Panc1 (cell line): ENCODE results near the gene ATXN7L1. TPM values are rescaled to one million over a fixed set of nuclear protein-coding genes. Genes with fewer than 3 reads are reported as not detected.

Experiments used
- ATAC-seq: fragments of 200-7000 bp; cut with Tn5 transposase; 2 replicates; pipeline ENCODE4 v1.9.1; 2020; ENCODE audit warnings: mild to moderate bottlenecking, moderate library complexity
- BruUV-seq: library from RNA; stranded (reverse); fragments of 400-500 nt; replicated peaks from 2 replicates; lab custom pipeline; 2021; lab: Mats Ljungman, UMichigan
- CTCF ChIA-PET: fragments of 300-600 bp; sonication (Branson Sonifier 250); formaldehyde crosslinking; loops from one replicate; lab custom pipeline; 2022; ENCODE audit warnings: antibody characterized with exemption; lab: Charles Lee
- POLR2A ChIA-PET: fragments of 300-600 bp; sonication (Branson Sonifier 250); formaldehyde crosslinking; loops from one replicate; lab custom pipeline; 2022; ENCODE audit warnings: antibody characterized with exemption; lab: Charles Lee
- DNase-seq: peaks from one replicate; pipeline ENCODE4 v3.0.0-alpha.2; 2010; ENCODE audit warnings: low read depth, low spot score
- H3K27ac ChIP-seq: 2 replicates; pipeline ENCODE4 v1.5.1; 2011; ENCODE audit warnings: mild to moderate bottlenecking, low read length, inconsistent platforms
- H3K27me3 ChIP-seq: fragments of 200-500 bp; sonication (Bioruptor generic); 2 replicates; pipeline ENCODE4 v1.6.0; 2014; ENCODE audit warnings: low read length, inconsistent platforms; ENCODE audit not compliant: control insufficient read depth, insufficient read depth
- H3K36me3 ChIP-seq: fragments of 200-500 bp; sonication (Bioruptor generic); 2 replicates; pipeline ENCODE4 v1.5.1; 2014; ENCODE audit warnings: inconsistent platforms, mild to moderate bottlenecking, low read length, moderate library complexity; ENCODE audit not compliant: control insufficient read depth, insufficient read depth
- H3K4me1 ChIP-seq: 2 replicates; pipeline ENCODE4 v1.5.1; 2011; ENCODE audit warnings: inconsistent platforms, mild to moderate bottlenecking, low read length, moderate library complexity; ENCODE audit not compliant: control insufficient read depth, insufficient read depth
- H3K4me3 ChIP-seq, 2 experiments: 2 replicates each; pipeline ENCODE4 v1.5.1; 2011 to 2012; ENCODE audit warnings: low read depth in 2 of 2, low read length in 2 of 2, mild to moderate bottlenecking in 2 of 2, inconsistent platforms in 1 of 2, moderate library complexity in 1 of 2
- H3K9me3 ChIP-seq: fragments of 200-500 bp; sonication (Bioruptor generic); 2 replicates; pipeline ENCODE4 v1.5.1; 2014; ENCODE audit warnings: low read depth, mild to moderate bottlenecking, inconsistent platforms, low read length, moderate library complexity; ENCODE audit not compliant: control insufficient read depth, insufficient read depth
- POLR2AphosphoS5 ChIP-seq: IDR thresholded peaks from 2 replicates; pipeline ENCODE4 v1.6.1; 2012; ENCODE audit warnings: mild to moderate bottlenecking, low read depth, low read length, moderate library complexity
- SIN3A ChIP-seq: IDR thresholded peaks from 2 replicates; pipeline ENCODE4 v1.6.1; 2012; ENCODE audit warnings: low read depth, mild to moderate bottlenecking, low read length, moderate library complexity, borderline replicate concordance; ENCODE audit not compliant: insufficient read depth
- TCF7L2 ChIP-seq: IDR thresholded peaks from 2 replicates; pipeline ENCODE4 v1.6.1; 2011; ENCODE audit warnings: mild to moderate bottlenecking, low read depth, low read length, inconsistent platforms
- in situ Hi-C: cut with HindIII; loops from 2 replicates; pipeline ENCODE4 v1.10.0; 2016; ENCODE audit warnings: low sequenced_read_pairs, low pct_unique_long_range_greater_than_20kb
- intact Hi-C: fragments of 100-400 bp; cut with micrococcal nuclease; formaldehyde crosslinking; loops from one replicate; pipeline ENCODE4 v1.10.0; 2022; ENCODE audit not compliant: unreplicated experiment
- total RNA-seq: library from RNA; stranded (reverse); gene quantifications from one replicate; pipeline ENCODE4 v1.2.1, GENCODE V29; 2021; ENCODE audit not compliant: unreplicated experiment
- TF ChIP-seq, protein P1 (sequence below): fragments of 450-650 bp; IDR thresholded peaks from 2 replicates; pipeline ENCODE4 v1.5.1; 2017; ENCODE audit warnings: mild to moderate bottlenecking
- TF ChIP-seq, protein P2 (sequence below), 2 experiments: IDR thresholded peaks; 2 replicates each; pipeline ENCODE4 v1.6.1; 2011 to 2012; ENCODE audit warnings: low read depth in 2 of 2, control low read depth in 1 of 2, low read length in 1 of 2, mild to moderate bottlenecking in 1 of 2, moderate library complexity in 1 of 2; ENCODE audit not compliant: insufficient read depth in 1 of 2

Gene ATXN7L1
- total RNA-seq, 1 experiment from 2014 or later, result 10.8 TPM

DNA sequence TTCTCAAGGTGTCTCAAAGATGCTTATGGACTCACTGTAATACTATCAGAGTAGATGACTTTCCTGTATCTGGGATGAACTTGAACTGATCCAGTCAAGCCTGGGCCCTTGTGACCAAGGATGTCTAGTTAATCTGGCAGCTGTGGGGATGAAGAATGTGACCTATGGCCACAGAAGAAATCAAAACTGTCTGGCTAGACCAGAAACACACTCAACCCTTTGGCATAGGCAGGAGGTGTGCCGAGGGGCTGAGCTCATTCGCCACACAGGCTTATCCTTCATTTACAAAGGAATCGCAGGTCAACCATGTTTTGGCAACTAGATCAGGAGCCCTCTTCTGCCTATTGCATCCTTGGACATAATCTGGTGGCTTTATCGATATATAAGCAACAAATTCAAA lies 110.6 kb downstream of the ATXN7L1 start:
- in situ Hi-C loops (no loop called here), intact Hi-C loops (loop anchor here (10.0 kb wide), 1 partner anchor 109 kb away; the partner anchor contains the start of gene ATXN7L1)
- no peak for TF ChIP-seq POLR2AphosphoS5
- no peak for TF ChIP-seq SIN3A
- TF ChIP-seq, protein P1, sequence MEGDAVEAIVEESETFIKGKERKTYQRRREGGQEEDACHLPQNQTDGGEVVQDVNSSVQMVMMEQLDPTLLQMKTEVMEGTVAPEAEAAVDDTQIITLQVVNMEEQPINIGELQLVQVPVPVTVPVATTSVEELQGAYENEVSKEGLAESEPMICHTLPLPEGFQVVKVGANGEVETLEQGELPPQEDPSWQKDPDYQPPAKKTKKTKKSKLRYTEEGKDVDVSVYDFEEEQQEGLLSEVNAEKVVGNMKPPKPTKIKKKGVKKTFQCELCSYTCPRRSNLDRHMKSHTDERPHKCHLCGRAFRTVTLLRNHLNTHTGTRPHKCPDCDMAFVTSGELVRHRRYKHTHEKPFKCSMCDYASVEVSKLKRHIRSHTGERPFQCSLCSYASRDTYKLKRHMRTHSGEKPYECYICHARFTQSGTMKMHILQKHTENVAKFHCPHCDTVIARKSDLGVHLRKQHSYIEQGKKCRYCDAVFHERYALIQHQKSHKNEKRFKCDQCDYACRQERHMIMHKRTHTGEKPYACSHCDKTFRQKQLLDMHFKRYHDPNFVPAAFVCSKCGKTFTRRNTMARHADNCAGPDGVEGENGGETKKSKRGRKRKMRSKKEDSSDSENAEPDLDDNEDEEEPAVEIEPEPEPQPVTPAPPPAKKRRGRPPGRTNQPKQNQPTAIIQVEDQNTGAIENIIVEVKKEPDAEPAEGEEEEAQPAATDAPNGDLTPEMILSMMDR, result no peak
- TF ChIP-seq TCF7L2, result no peak
- TF ChIP-seq, protein P2, sequence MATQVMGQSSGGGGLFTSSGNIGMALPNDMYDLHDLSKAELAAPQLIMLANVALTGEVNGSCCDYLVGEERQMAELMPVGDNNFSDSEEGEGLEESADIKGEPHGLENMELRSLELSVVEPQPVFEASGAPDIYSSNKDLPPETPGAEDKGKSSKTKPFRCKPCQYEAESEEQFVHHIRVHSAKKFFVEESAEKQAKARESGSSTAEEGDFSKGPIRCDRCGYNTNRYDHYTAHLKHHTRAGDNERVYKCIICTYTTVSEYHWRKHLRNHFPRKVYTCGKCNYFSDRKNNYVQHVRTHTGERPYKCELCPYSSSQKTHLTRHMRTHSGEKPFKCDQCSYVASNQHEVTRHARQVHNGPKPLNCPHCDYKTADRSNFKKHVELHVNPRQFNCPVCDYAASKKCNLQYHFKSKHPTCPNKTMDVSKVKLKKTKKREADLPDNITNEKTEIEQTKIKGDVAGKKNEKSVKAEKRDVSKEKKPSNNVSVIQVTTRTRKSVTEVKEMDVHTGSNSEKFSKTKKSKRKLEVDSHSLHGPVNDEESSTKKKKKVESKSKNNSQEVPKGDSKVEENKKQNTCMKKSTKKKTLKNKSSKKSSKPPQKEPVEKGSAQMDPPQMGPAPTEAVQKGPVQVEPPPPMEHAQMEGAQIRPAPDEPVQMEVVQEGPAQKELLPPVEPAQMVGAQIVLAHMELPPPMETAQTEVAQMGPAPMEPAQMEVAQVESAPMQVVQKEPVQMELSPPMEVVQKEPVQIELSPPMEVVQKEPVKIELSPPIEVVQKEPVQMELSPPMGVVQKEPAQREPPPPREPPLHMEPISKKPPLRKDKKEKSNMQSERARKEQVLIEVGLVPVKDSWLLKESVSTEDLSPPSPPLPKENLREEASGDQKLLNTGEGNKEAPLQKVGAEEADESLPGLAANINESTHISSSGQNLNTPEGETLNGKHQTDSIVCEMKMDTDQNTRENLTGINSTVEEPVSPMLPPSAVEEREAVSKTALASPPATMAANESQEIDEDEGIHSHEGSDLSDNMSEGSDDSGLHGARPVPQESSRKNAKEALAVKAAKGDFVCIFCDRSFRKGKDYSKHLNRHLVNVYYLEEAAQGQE (IDR thresholded peaks at IDR 0.05; ENCODE audit: insufficient read depth in 1 of 2, low read depth in 2 of 2, low read length in 1 of 2), result no peak
- no peaks in the 10 kb centered on the region for H3K36me3 ChIP-seq
- no peaks in the 10 kb centered on the region for H3K9me3 ChIP-seq
- ChIA-PET CTCF (interaction anchor here (0.6 to 1.0 kb wide), 5 partner anchors 111 to 276 kb away, joined by 3 to 4 read pairs (median 3); no protein-coding TSS in a partner anchor), POLR2A (no interaction called here)
- ATAC-seq, result no peak
- H3K4me1 ChIP-seq, result peaks cover 19% of the 10 kb centered on the region
- DNase-seq, result no peak
- H3K27ac ChIP-seq, result no peak overlapping the region
- no peaks in the 10 kb centered on the region for H3K27me3 ChIP-seq
- H3K4me3 ChIP-seq, result no peak overlapping the region
- BruUV-seq, result no TSS peak

DNA sequence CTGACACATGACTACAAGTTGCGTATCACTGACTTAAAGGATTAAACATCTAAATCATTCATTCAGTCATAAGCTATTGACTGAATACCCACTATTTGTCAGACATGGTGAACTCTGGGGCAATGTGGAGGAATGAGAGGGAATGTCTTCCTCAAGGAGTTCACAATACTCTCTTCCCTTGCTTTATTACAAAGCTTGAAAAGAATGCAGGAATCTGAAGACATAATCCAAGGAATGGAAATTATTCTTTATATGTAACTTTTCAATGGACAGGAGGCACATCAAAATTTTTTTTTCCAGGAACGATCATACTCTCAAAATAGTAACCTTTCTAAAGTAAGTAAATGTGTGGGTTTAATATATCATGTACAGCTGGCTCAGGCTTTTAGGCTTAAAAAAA lies 111.9 kb downstream of the ATXN7L1 start:
- H3K4me3 ChIP-seq, result no peak overlapping the region
- intact Hi-C loops, result loop anchor here (10.0 kb wide), 1 partner anchor 110 kb away; the partner anchor contains the start of gene ATXN7L1
- no peaks in the 10 kb centered on the region for H3K27me3 ChIP-seq
- ChIA-PET CTCF (interaction anchor here (0.6 to 1.0 kb wide), 4 partner anchors 114 to 389 kb away, joined by 3 to 6 read pairs (median 4); no protein-coding TSS in a partner anchor), POLR2A (interaction anchor here (0.7 kb wide), 1 partner anchor 15 kb away, joined by 9 read pairs; no protein-coding TSS in a partner anchor)
- ATAC-seq, result no peak
- TF ChIP-seq, protein P2 (IDR thresholded peaks at IDR 0.05; ENCODE audit: insufficient read depth in 1 of 2, low read depth in 2 of 2, low read length in 1 of 2), result no peak
- TF ChIP-seq, protein P1, result no peak
- no peak for TF ChIP-seq TCF7L2
- no peak for TF ChIP-seq POLR2AphosphoS5
- no peak for TF ChIP-seq SIN3A
- BruUV-seq, result no TSS peak
- no peaks in the 10 kb centered on the region for H3K9me3 ChIP-seq
- no peak overlapping the region for H3K27ac ChIP-seq
- H3K36me3 ChIP-seq, result no peaks in the 10 kb centered on the region
- in situ Hi-C loops, result no loop called here
- DNase-seq, result no peak
- peaks cover 7% of the 10 kb centered on the region for H3K4me1 ChIP-seq
